GM12878 (cell line): ENCODE results near the gene OR11L1. TPM values are rescaled to one million over a fixed set of nuclear protein-coding genes. Genes with fewer than 3 reads are reported as not detected.

Experiments used
- ATAC-seq: fragments of 200-7000 bp; cut with Tn5 transposase; 3 replicates; pipeline ENCODE4 v1.9.1; 2020; ENCODE audit warnings: mild to moderate bottlenecking, moderate library complexity
- BruUV-seq: library from RNA; stranded (reverse); fragments of 400-500 nt; replicated peaks from 2 replicates; lab custom pipeline; 2021; lab: Mats Ljungman, UMichigan
- CTCF ChIA-PET: fragments of 300-600 bp; sonication (Branson Sonifier 250); formaldehyde crosslinking; extraction: SDS; loops from one replicate; lab custom pipeline; 2021; ENCODE audit warnings: inconsistent platforms; lab: Yijun Ruan, JAX
- POLR2A ChIA-PET: fragments of 350-600 bp; formaldehyde crosslinking; extraction: SDS; loops from one replicate; lab custom pipeline; 2021; ENCODE audit warnings: inconsistent platforms; lab: Charles Lee
- RAD21 ChIA-PET: fragments of 300-600 bp; sonication (Branson Sonifier 250); formaldehyde crosslinking; loops from one replicate; lab custom pipeline; 2023; ENCODE audit warnings: antibody characterized with exemption; ENCODE audit not compliant: unreplicated experiment; lab: Charles Lee
- SMC1A ChIA-PET: fragments of 300-600 bp; sonication (Branson Sonifier 250); formaldehyde crosslinking; loops from one replicate; lab custom pipeline; 2023; ENCODE audit not compliant: unreplicated experiment, uncharacterized antibody; lab: Charles Lee
- DNase-seq: peaks from one replicate; pipeline ENCODE4 v3.0.0-alpha.2; 2011; ENCODE audit warnings: low read depth, low spot score
- FAIRE-seq: peaks from 3 replicates; lab custom pipeline; 2011; peaks lifted over from hg19 to GRCh38; lab: Jason Lieb, UNC
- H2AFZ ChIP-seq: 2 replicates; pipeline ENCODE4 v1.6.0; 2011; ENCODE audit warnings: low read depth, low read length, control low read depth; ENCODE audit not compliant: control insufficient read depth
- H3K27ac ChIP-seq: 2 replicates; pipeline ENCODE4 v1.5.1; 2011; ENCODE audit warnings: control low read depth; ENCODE audit not compliant: control insufficient read depth, insufficient read depth
- H3K27me3 ChIP-seq, 2 experiments: replicated peaks in 1 of 2; 2 replicates each; pipeline versions ENCODE4 v1.6.0 to v1.6.1; 2011; ENCODE audit warnings: low read length in 1 of 2; ENCODE audit not compliant: control insufficient read depth in 2 of 2, insufficient read depth in 2 of 2
- H3K36me3 ChIP-seq, 2 experiments: 2 replicates each; pipeline ENCODE4 v1.5.1; 2011; ENCODE audit warnings: low read length in 1 of 2; ENCODE audit not compliant: control insufficient read depth in 2 of 2, insufficient read depth in 2 of 2
- H3K4me1 ChIP-seq: 2 replicates; pipeline ENCODE4 v1.6.1; 2011; ENCODE audit warnings: mild to moderate bottlenecking, low read length, moderate library complexity, mixed read lengths; ENCODE audit not compliant: control insufficient read depth, insufficient read depth
- H3K4me2 ChIP-seq: 2 replicates; pipeline ENCODE4 v1.6.0; 2011; ENCODE audit warnings: control low read depth; ENCODE audit not compliant: control insufficient read depth, insufficient read depth
- H3K4me3 ChIP-seq: fragments of 200-600 bp; sonication (generic); 2 replicates; pipeline ENCODE4 v1.5.1; 2016
- H3K79me2 ChIP-seq: 2 replicates; pipeline ENCODE4 v1.6.0; 2011; ENCODE audit warnings: low read length; ENCODE audit not compliant: control insufficient read depth, insufficient read depth
- H3K9ac ChIP-seq: 2 replicates; pipeline ENCODE4 v1.8.0; 2011; ENCODE audit warnings: low read length, control low read depth, mixed read lengths; ENCODE audit not compliant: control insufficient read depth, insufficient read depth
- H3K9me3 ChIP-seq: replicated peaks from 3 replicates; pipeline ENCODE4 v1.5.1; 2011; ENCODE audit warnings: mild to moderate bottlenecking, low read length; ENCODE audit not compliant: control insufficient read depth, insufficient read depth
- H4K20me1 ChIP-seq: 2 replicates; pipeline ENCODE4 v1.6.0; 2011; ENCODE audit not compliant: control insufficient read depth, insufficient read depth
- CHD1 ChIP-seq: IDR thresholded peaks from 2 replicates; pipeline ENCODE4 v1.6.1; 2012; ENCODE audit warnings: low read depth, low read length, improper control_type of control experiment
- KAT2A ChIP-seq: conservative IDR thresholded peaks from 2 replicates; pipeline ENCODE4 v1.6.1; 2011; ENCODE audit warnings: low read depth, low read length; ENCODE audit not compliant: control insufficient read depth
- MTA3 ChIP-seq: IDR thresholded peaks from 2 replicates; pipeline ENCODE4 v1.6.1; 2012; ENCODE audit warnings: low read length, inconsistent platforms, borderline replicate concordance
- NFYB ChIP-seq: IDR thresholded peaks from 2 replicates; pipeline ENCODE4 v1.6.1; 2011; ENCODE audit warnings: low read depth, mild to moderate bottlenecking, low read length, improper control_type of control experiment, moderate library complexity; ENCODE audit not compliant: insufficient read depth
- PAX5 ChIP-seq: IDR thresholded peaks from 2 replicates; pipeline ENCODE4 v1.6.1; 2011; ENCODE audit warnings: low read depth, low read length, borderline replicate concordance
- RB1 ChIP-seq: fragments of 450-650 bp; formaldehyde crosslinking; IDR thresholded peaks from 2 replicates; pipeline ENCODE4 v1.6.1; 2017; ENCODE audit warnings: mild to moderate bottlenecking, borderline replicate concordance
- RUNX3 ChIP-seq: IDR thresholded peaks from 2 replicates; pipeline ENCODE4 v1.6.1; 2012; ENCODE audit warnings: low read length, inconsistent platforms
- SP1 ChIP-seq: IDR thresholded peaks from one replicate; pipeline ENCODE4 v1.6.1; 2011; ENCODE audit warnings: low read depth, low read length
- STAT1 ChIP-seq: fragments of 450-650 bp; conservative IDR thresholded peaks from 2 replicates; pipeline ENCODE4 v1.6.1; 2014; ENCODE audit warnings: antibody characterized with exemption, mild to moderate bottlenecking
- TARDBP ChIP-seq: IDR thresholded peaks from 2 replicates; pipeline ENCODE4 v1.6.1; 2016; ENCODE audit warnings: borderline replicate concordance
- USF1 ChIP-seq: IDR thresholded peaks from 2 replicates; pipeline ENCODE4 v1.6.1; 2011; ENCODE audit warnings: borderline replicate concordance, low read depth, mild to moderate bottlenecking, moderate library complexity, mixed read lengths, low read length; ENCODE audit not compliant: insufficient read depth; ENCODE audit errors: extremely low read length
- ZBED1 ChIP-seq: IDR thresholded peaks from 2 replicates; pipeline ENCODE4 v1.6.1; 2016; ENCODE audit warnings: borderline replicate concordance
- ZNF24 ChIP-seq: fragments of 450-650 bp; IDR thresholded peaks from 2 replicates; pipeline ENCODE4 v1.6.1; 2017; ENCODE audit warnings: antibody characterized with exemption, mild to moderate bottlenecking
- WGBS: methylation state at CpG from one replicate; pipeline ENCODE4 v1.1.6; 2016; ENCODE audit warnings: low lambda C conversion rate; ENCODE audit not compliant: insufficient replicate concordance, insufficient coverage; ENCODE audit errors: missing lambda C conversion rate; 5-methylcytosine and 5-hydroxymethylcytosine counted together
- in situ Hi-C: fragments of 300-500 bp; cut with MboI; formaldehyde crosslinking; loops from 9 replicates; pipeline ENCODE4 v1.14.3; 2018; ENCODE audit warnings: mixed read lengths
- intact Hi-C: fragments of 100-400 bp; cut with micrococcal nuclease; formaldehyde crosslinking; loops from one replicate; pipeline ENCODE4 v1.14.2; 2022; ENCODE audit not compliant: unreplicated experiment
- polyA plus RNA-seq, 11 experiments: library from polyadenylated mRNA; depleted of rRNA in 4 of 11; unstranded in 6 of 11; stranded (reverse) in 5 of 11; fragments of >200 nt; fragmentation: Nextera tagmentation in 4 of 11; fragmentation: Illumina TruSeq in 1 of 11; extraction: Ambion mirVana in 4 of 11; extraction: Trizol in 1 of 11; gene quantifications; 1 replicate in 1 of 11; 2 replicates in 10 of 11; pipeline versions ENCODE4 v1.2.1 to v1.2.3, GENCODE V29; 2011 to 2016; ENCODE audit warnings: inconsistent platforms in 2 of 11, missing spikeins in 2 of 11, low read depth in 1 of 11
- total RNA-seq, 4 experiments: library from RNA; depleted of rRNA in 3 of 4; stranded (reverse); fragments of >200 nt in 3 of 4; fragmentation: Illumina TruSeq in 1 of 4; extraction: Trizol in 1 of 4; gene quantifications; 2 replicates each; pipeline versions ENCODE4 v1.2.1 to v1.2.3, GENCODE V29; 2013 to 2021

The OR11L1 gene
- total and polyA plus RNA-seq, 10 of the 15 experiments (the other 5 are each of a cell fraction or from before 2014, with no cell fraction given): not detected

GRCh38 chr1:247862756-247863155, 21.1 kb upstream of the OR11L1 start (continued):
- no peak for TF ChIP-seq NFYB
- no peak for TF ChIP-seq CHD1
- no peak for TF ChIP-seq USF1
- TF ChIP-seq PAX5: no peak

GRCh38 chr1:247857985-247858619, 16.4 kb upstream of the OR11L1 start:
- no peaks in the 10 kb centered on the region for H3K79me2 ChIP-seq
- ChIA-PET POLR2A (no interaction called here), CTCF (no interaction called here), RAD21 (no interaction called here), SMC1A (no interaction called here)
- H2AFZ ChIP-seq: no peak overlapping the region
- DNase-seq (no peak), ATAC-seq (no peak), FAIRE-seq (no peak)
- no peaks in the 10 kb centered on the region for H3K9me3 ChIP-seq
- in situ Hi-C loops (no loop called here), intact Hi-C loops (no loop called here)
- H3K4me3 ChIP-seq: no peak overlapping the region
- H3K27me3 ChIP-seq: peaks cover 1 to 5% of the 10 kb centered on the region in 2 experiments; a peak in 3 of 4 replicates
- H3K9ac ChIP-seq: no peak overlapping the region
- H3K4me1 ChIP-seq: no peaks in the 10 kb centered on the region
- H3K27ac ChIP-seq: no peak overlapping the region
- BruUV-seq: no TSS peak
- no peaks in the 10 kb centered on the region for H4K20me1 ChIP-seq
- TF ChIP-seq SP1 (no peak), KAT2A (no peak), ZBED1 (no peak), ZNF24 (no peak), RUNX3 (no peak), CHD1 (no peak), TARDBP (no peak), STAT1 (no peak), MTA3 (no peak), RB1 (no peak)
- no peak overlapping the region for H3K4me2 ChIP-seq
- no peaks in the 10 kb centered on the region for H3K36me3 ChIP-seq
- 8% methylated on average over 15 of the region's 15 CpGs for WGBS
